SK-N-SH (cell line): ENCODE data around the gene TRDN.
A peak's percentile ranks its signal among the peaks of the same experiment; 100 is the strongest.

ENCODE experiments used
- EP300 ChIP-seq, 2 experiments: IDR thresholded peaks; 2 replicates each; pipeline versions ENCODE4 v1.4.0 to v1.6.1; 2012; ENCODE audit warnings: borderline replicate concordance in 1 of 2, low read depth in 1 of 2, low read length in 1 of 2
- EZH2phosphoT487 ChIP-seq: fragments of 200-600 bp; sonication (generic); IDR thresholded peaks from 2 replicates; pipeline ENCODE4 v1.6.1; 2017; ENCODE audit warnings: low read depth, mixed run types, mild to moderate bottlenecking, antibody characterized with exemption, moderate library complexity, borderline replicate concordance
- POLR2AphosphoS5 ChIP-seq: IDR thresholded peaks from 2 replicates; pipeline ENCODE4 v1.6.1; 2012; ENCODE audit warnings: low read depth, low read length
- RAD21 ChIP-seq: IDR thresholded peaks from 2 replicates; pipeline ENCODE4 v1.6.1; 2012; ENCODE audit warnings: mild to moderate bottlenecking, low read length
- TF ChIP-seq, protein P1 (sequence below): fragments of 200-600 bp; sonication (generic); IDR thresholded peaks from 2 replicates; pipeline ENCODE4 v1.6.1; 2017; ENCODE audit warnings: antibody characterized with exemption, mild to moderate bottlenecking, moderate library complexity
- TF ChIP-seq, protein P2 (sequence below): IDR thresholded peaks from 2 replicates; pipeline ENCODE4 v1.6.1; 2012; ENCODE audit warnings: mild to moderate bottlenecking, low read depth, low read length, moderate library complexity

- TF ChIP-seq RAD21 (peak; percentile 52), EZH2phosphoT487 (no peak), POLR2AphosphoS5 (no peak), EP300 (IDR thresholded peaks at IDR 0.05; ENCODE audit: borderline replicate concordance in 1 of 2, low read depth in 1 of 2, low read length in 1 of 2) (no peak)
- TF ChIP-seq, protein P1, sequence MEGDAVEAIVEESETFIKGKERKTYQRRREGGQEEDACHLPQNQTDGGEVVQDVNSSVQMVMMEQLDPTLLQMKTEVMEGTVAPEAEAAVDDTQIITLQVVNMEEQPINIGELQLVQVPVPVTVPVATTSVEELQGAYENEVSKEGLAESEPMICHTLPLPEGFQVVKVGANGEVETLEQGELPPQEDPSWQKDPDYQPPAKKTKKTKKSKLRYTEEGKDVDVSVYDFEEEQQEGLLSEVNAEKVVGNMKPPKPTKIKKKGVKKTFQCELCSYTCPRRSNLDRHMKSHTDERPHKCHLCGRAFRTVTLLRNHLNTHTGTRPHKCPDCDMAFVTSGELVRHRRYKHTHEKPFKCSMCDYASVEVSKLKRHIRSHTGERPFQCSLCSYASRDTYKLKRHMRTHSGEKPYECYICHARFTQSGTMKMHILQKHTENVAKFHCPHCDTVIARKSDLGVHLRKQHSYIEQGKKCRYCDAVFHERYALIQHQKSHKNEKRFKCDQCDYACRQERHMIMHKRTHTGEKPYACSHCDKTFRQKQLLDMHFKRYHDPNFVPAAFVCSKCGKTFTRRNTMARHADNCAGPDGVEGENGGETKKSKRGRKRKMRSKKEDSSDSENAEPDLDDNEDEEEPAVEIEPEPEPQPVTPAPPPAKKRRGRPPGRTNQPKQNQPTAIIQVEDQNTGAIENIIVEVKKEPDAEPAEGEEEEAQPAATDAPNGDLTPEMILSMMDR, result peak; percentile 49
- TF ChIP-seq, protein P2, sequence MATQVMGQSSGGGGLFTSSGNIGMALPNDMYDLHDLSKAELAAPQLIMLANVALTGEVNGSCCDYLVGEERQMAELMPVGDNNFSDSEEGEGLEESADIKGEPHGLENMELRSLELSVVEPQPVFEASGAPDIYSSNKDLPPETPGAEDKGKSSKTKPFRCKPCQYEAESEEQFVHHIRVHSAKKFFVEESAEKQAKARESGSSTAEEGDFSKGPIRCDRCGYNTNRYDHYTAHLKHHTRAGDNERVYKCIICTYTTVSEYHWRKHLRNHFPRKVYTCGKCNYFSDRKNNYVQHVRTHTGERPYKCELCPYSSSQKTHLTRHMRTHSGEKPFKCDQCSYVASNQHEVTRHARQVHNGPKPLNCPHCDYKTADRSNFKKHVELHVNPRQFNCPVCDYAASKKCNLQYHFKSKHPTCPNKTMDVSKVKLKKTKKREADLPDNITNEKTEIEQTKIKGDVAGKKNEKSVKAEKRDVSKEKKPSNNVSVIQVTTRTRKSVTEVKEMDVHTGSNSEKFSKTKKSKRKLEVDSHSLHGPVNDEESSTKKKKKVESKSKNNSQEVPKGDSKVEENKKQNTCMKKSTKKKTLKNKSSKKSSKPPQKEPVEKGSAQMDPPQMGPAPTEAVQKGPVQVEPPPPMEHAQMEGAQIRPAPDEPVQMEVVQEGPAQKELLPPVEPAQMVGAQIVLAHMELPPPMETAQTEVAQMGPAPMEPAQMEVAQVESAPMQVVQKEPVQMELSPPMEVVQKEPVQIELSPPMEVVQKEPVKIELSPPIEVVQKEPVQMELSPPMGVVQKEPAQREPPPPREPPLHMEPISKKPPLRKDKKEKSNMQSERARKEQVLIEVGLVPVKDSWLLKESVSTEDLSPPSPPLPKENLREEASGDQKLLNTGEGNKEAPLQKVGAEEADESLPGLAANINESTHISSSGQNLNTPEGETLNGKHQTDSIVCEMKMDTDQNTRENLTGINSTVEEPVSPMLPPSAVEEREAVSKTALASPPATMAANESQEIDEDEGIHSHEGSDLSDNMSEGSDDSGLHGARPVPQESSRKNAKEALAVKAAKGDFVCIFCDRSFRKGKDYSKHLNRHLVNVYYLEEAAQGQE, result no peak
Observed at GRCh38 chr6:123393331-123393730, 243.4 kb downstream of the TRDN start.
